Non-pigmented ciliary epithelial cell (primary cell): ENCODE data around the gene BTN2A1.
"Not testable (repeated sequence)": the region's sequence is repeated elsewhere in the genome, so short reads cannot be mapped to it uniquely, and the experiment has no call there.

Experiments
- DNase-seq: peaks from one replicate; pipeline ENCODE4 v3.0.0-alpha.2; 2010; ENCODE audit warnings: low read depth

Gene BTN2A1

DNA sequence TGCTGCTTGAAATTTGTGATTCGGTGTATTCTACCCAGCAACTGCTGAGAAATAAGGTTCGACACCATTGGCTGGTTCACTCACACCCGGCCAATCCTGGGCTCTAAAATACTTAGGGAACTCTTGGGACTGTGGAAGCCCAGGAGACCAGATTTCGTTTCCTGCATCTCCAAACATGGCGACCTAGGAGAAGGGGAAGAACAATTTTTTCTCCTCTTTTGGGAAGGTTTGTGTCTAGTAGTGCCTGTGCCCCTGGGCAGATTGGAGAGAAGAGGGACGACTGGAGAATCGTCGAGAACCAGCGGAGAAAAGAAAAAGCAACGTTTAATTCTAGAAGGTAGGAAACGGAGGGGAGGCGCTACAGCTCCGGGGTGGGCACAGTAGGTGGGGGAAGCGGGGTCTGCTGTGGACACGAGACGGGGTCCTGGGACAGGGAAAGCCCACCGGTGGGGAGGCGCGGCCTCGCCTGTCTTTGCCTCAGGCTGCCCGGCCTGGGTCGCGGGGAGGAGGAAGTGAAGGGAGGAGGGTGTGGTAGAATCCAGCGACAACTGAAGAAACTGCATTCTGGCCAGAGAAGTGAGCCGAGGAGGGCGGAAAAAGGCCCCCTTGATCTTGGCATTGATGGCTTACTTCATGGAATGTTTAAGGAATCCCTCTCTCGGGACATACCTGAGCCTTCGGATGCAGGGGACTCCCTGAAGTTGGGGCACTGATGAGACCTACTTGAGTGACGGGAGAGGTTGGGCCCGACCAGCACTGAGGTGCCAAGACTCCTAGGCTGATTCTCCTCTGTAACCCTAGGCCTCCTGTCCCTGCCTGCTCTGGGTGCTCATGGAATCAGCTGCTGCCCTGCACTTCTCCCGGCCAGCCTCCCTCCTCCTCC lies at the start of gene BTN2A1:
Gene BTN2A1 (plus strand): TSS at position 150 of the 883 bp plus-strand sequence. CDS start 682 bp downstream, at position 832.
- peak; percentile 84 for DNase-seq

DNA sequence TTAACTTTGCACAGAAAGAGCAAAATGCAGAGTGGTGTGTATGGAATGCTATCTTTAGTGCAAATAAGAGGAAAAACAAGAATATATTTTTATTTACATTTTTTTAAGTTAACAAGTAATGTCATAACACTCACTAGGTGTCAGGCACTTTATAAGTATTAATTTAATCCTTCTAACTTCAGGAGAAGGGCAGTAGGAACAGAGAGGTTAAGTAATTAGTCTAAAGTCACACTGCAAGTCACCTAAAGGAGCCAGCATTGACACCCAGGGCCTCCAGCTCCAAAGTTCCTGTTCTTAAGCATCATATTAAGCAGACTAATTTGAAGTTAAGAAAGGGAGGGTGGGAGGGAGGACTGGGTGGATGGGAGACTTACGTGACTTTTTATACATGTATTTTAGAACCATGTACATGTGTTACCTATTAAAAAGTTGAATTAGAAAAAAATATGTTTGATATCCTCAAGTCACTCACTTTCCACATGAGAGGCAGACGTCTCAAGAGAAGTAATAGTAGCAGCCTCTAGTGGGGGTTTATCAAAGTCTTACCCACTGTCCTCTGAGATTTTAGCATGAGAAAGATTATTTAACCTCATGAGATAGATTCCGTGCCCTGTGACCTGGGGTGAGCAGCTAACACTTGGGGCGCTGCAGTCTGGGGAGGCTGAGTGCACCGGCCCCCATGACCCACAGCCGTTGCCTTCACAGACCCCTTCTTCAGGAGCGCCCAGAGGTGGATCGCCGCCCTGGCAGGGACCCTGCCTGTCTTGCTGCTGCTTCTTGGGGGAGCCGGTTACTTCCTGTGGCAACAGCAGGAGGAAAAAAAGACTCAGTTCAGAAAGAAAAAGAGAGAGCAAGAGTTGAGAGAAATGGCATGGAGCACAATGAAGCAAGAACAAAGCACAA lies 48.7 kb upstream of the BTN2A1 start:
- DNase-seq, result no peak

DNA sequence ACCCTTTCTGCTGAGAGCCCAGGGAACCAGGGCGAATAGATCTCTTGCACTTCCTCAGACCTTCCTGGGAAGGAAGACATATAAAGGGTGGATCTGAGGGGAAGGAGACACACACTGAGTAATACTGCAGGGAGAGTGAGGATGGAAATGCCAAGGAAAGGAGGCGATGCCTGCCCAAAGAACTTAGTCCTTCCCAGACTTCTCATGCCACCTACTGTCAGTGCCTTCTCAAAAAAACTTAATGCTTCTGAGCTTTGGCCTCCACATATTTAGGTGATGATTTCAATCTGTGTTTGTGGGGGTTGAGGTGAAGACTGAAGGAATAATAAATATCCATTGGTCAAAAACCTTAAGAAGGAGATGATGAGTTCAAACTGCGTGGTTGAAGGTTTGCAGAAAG lies 46.0 kb upstream of the BTN2A1 start:
- DNase-seq, result no peak

DNA sequence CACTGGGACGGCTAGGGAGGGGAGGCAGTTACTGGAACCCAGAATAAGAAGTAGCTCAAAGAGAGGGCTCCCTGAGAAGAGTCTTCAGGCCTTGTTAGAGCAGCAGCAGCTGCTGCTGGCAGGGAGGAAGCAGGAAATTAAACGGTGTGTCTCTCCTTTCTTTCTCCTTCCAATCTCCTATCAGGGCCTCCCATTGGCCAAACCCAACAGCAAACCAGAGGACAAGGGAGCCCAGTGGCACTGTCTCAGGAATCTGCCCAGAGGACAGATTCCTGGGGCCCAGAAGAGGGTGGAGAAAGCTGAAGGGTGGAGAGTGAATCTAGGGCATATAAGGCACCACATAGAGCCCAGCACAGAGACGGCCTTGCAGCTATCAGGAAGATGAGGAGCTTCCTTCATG lies 45.5 kb upstream of the BTN2A1 start:
- no peak for DNase-seq

DNA sequence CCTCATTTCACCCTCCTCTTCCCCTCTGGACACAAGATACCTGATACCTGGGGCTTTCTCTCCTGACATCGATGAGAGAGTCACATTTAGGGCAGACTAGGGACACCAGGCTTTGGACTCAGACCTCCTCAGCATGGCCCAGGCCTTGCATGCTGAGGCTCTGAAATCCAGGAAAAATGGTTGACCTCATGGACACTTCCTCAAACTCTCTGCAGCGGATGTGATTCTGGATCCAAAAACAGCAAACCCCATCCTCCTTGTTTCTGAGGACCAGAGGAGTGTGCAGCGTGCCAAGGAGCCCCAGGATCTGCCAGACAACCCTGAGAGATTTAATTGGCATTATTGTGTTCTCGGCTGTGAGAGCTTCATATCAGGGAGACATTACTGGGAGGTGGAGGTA lies 44.8 kb upstream of the BTN2A1 start:
- DNase-seq, result no peak

DNA sequence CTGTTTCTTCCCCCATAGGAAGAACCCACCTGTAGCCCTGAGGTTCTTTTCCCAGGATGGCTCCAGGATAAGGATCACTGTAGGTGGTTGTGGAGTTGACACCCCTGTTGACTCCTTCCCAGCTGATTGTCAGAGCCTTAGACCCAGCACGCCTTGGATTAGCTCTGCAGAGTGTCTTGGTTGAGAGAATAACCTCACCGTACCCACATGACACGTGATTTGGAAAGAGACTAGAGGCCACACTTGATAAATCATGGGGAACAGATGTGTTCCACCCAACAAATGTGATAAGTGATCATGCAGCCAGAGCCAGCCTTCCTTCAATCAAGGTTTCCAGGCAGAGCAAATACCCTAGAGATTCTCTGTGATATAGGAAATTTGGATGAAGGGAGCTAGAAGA lies 43.5 kb upstream of the BTN2A1 start:
- DNase-seq, result no peak

DNA sequence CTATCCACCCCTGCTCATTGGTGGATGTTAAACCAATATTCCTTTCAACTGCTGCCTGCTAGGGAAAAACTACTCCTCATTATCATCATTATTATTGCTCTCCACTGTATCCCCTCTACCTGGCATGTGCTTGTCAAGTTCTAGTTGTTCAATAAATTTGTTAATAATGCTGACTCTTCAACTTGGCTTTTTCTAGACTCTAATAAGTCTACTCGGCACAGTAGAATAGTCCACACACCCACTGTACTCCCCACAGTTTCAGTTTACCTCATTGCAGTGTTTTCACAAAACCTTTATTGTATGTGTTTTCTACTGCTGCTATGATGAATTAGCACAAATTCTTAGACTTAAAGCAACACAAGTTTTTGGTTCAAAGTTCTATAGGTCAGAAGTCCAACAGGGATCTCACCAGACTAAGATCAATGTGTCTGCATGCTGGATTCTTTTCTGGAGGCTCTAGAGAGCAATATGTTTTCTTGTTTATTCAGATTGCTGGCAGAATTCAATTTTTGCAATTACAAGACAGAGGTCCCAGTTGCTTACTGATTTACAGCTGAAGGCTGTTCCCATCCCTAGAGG lies 42.6 kb upstream of the BTN2A1 start:
- DNase-seq, result no peak

DNA sequence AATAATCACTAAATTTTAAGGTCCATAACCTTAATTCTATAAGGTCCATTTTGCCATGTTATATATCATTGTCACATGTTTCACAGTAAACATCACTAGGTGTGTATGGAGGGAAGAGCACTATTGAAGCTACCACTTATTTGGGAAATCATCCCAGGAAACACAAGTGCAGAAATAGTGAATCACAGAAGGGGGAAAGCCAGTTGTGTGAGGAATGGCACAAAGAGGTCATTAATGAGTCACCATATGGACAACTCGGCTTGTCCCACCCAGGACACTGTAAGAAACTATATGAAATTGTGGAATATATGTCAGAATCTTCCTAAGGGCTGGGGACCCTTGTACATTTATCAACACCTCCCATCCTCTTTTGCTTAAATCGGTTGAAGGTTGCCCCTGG lies 42.0 kb upstream of the BTN2A1 start:
- DNase-seq, result no peak

DNA sequence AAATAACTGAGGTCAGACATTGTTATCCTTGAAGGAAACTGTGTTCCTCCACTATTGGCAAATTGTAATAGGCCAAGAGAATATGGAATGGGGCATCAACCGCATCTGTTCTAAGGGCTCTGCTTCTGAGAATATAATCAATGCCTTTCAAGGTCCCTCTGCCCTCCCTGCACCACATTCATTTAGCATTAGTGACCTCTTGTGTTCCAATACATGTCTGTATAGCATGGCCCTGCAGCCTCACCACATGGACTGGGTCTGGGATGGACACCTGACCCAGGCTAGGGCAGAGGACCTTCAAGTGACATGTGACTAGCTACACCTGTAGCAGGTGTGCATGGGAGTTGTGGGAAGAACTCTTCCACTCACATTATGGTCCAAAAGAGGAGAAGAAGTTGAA lies 41.5 kb upstream of the BTN2A1 start:
- no peak for DNase-seq

DNA sequence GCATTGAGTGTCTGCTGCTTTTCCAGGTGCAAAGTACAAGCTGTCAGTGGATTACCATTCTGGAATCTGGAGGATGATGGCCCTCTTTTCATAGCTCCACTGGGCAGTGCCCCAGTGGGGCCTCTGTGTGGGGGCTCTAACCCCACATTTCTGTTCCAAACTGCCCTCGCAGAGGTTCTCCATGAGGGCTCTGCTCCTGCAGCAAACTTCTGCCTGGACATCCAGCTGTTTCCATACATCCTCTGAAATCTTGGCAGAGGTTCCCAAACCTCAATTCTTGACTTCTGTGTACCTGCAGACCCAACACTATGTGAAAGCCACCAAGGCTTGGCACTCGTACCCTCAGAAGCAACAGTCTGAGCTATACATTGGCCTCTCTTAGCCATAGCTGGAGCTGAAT lies 39.7 kb upstream of the BTN2A1 start:
- DNase-seq, result not testable (repeated sequence)

DNA sequence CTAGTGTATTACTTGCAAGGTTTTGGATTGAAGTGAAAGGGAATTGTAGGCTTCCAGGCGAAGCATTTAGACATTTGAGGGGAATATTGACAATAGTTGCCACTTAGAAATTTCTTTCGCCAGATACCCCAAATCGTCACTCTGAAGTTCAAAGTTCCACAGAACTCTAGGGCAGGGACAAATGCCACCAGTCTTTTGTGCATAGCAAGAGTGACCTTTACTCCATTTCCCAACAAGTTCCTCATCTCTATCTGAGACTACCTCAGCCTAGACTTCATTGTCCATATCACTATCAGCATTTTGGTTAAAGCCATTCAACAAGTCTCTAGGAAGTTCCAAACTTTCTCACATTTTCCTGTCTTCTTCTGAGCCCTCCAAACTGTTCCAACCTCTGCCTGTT lies 39.0 kb upstream of the BTN2A1 start:
- DNase-seq, result not testable (repeated sequence)

DNA sequence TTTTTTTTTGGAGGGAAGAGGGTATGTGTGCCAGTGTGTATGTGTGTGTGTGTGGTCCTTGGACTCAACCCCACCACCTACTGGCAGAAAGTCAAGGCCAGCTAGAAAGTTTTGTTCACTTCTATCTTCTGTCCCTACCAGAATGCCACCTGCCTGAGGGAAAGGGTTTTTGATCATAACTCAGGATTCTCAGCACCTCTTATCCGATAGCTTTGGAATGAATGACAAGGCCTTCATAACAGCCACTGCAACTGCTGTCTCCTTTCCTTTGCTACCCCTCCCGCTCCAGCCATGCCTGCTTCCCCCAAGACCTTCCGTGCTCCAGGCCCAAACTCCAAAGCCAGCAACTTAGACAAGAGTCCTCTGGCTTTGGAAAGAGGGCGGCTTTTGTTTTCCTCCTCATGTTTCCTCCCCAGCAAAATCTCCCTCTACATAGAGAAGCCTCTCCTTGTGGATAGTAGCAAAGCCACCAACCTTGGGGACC lies 37.0 kb upstream of the BTN2A1 start:
- DNase-seq, result peak; percentile 13

DNA sequence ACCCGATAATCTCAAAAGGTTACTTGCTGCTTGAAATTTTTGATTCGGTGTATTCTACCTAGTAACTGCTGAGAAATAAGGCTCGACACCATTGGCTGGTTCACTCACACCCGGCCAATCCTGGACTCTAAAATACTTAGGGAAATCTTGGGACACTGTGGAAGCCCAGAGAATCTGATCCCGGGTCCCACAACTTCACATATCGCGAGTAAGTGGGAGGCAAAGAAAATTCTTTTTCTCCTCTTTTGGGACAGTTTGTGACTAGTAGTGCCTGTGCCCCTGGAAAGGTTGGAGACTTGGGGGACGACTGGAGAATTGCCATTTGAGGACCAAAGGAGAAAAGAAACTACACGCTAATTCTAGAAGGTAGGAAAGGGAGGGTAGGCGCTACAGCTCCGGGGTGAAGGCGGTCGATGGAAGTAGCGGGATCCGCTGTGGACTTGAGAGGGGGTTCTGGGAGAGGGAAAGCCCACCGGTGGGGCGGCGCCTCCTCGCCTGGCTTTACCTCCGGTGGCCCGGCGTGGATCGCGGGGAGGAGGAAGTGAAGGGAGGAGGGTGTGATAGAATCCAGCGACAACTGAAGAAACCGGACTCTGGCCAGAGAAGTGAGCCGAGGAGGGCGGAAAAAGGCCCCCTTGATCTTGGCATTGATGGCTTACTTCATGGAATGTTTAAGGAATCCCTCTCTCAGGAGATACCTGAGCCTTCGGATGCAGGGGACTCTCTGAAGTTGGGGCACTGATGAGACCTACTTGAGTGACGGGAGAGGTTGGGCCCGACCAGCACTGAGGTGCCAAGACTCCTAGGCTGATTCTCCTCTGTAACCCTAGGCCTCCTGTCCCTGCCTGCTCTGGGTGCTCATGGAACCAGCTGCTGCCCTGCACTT lies 36.3 kb upstream of the BTN2A1 start:
- DNase-seq, result peak; percentile 73

DNA sequence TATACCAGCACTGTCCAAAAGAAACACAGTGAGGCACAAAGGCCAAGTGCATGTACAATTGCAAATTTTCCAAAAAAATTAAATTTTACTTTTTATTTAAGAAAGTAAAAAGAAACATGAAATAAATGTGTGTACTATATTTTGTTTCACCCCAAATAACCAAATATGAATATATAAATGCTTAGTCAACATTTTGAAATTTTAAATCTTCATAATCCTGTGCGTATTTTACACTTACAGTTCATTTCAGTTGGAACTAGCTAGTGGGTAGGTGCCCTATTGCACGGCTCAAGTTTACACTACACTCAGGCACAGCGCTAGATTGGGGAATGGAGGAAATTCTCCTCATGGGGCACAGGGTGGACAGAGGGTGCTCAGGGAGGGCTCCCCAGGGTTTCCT lies 35.4 kb upstream of the BTN2A1 start:
- no peak for DNase-seq

DNA sequence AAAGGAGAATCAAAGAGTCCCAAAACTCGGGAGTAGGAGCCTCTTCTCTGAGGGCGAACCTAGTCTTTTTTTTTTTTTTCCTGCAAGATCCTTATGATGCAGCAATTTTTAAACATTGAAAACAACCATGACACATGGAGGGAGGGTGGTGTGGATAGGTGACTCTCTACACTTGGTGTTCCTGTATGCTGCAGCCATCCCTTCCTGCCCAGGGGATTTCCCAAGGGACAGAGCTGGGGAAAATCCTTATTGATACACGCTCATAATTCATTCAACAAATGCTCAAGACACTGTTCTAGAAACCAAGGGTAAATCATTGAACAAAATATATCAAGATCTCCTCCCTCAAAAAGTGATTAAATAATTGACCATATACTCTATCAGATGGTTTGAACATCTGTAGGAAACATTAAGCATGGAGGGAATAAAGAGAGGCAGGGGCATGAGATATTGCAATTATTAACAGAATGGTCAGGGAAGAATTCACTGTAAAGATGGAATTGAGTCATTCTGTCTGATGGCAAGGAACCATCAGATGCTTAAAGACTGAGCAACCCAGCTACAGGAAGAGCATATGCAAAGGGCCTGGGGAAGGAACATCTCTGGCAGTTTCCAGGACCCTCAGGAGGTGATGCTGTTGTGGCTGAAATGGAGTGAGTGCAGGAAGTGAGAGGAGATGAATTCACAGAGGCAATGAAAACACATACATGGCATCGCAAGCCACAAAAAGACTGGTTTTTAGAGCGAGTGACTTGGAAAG lies 30.9 kb upstream of the BTN2A1 start:
- DNase-seq, result no peak

DNA sequence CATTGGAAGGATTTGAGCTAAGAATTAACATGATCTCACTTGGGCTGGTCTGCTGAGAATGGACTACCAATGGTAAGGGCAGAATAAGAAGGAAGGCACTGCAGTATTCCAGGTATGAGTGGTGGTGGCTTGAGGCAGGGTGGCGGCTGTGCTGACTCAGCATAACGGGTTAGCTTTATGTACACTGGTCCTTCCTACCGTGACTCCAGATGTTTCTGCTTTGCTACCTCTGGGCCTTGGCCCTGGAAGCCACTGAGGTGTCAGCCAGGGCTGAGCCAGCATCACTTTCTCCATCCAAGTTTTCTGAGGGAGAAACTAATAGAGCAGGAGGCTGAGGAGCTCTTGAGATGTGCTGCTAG lies 30.3 kb upstream of the BTN2A1 start:
- DNase-seq, result no peak

DNA sequence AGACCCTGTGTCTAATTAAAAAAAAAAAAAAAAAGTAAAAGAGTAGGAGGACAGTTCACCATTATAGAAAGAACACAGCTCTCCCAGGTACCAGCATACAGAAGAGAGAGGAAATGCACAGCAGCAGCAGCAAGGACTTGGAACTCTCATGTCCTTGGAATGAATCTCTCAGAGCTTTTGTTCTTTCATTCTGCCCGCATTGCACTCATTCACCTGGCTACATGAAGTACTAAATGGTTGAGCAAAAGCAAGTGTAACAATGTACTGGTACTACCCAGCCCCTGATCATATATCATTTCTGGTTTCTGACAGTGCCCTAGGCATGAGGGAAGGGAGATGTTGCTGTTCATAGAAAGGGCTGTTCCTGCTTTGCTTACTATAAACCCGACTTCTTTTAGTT lies 29.5 kb upstream of the BTN2A1 start:
- no peak for DNase-seq

DNA sequence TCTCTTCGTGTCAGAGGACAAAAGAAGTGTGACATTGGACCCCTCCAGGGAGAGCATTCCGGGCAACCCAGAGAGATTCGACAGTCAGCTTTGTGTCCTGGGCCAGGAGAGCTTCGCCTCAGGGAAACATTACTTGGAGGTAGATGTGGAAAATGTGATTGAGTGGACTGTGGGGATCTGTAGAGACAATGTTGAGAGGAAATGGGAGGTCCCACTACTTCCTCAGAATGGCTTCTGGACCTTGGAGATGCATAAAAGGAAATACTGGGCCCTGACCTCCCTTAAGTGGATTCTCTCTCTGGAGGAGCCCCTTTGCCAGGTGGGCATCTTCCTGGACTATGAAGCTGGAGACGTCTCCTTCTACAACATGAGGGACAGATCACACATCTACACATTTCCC lies 27.0 kb upstream of the BTN2A1 start:
- no peak for DNase-seq

DNA sequence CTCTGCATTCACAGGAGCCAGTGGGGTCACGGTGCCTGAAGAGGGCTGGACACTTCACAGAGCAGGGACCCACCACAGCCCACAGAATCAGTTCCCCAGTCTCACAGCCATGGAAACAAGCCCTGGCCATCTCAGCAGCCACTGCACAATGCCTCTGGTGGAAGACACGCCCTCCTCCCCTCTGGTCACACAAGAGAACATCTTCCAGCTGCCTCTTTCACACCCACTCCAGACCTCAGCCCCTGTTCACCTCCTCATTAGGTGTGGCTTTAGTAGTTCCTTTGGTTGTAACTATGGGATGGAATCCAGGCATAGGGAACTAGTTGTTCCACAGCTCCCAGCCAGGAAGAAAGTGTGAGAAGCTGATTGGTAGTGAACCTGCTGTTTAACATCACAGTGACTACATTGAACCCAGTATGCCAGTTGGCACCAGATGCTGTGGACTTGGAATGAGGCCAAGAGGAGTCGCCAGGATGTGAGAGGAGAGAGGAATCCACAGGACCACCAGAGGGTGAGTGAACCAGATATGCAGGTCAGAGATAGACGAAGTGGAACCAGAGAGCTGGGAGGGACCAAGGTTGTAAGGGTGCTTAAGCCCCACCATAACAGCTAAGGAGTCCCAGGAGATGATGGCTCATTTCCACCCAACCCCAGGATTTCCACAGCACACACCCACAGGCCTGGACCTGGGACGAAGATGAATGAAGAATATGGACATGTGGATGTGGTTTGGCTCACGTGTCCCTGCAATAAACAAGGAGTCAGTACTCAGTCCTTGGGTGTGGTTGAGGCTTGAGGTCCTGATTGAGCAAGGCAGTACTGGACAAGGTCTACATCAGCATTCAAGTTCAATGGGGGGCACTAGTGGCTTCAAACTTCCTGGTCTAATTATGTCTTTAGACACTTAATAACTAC lies 26.2 kb upstream of the BTN2A1 start:
- DNase-seq, result no peak
